Esophagus squamous epithelium (tissue), 5 donors: Measurements from ENCODE around the gene POM121L2. TPM values are rescaled to one million over a fixed set of nuclear protein-coding genes. Genes with fewer than 3 reads are reported as not detected.

Experiments
- DNase-seq: peaks from one replicate; lab custom pipeline; 2025; lab: John Stamatoyannopoulos, UW
- H3K27ac ChIP-seq, 4 donors: fragments of 200-600 bp; sonication (generic); one replicate each; pipeline ENCODE4 v1.5.1; 2016 to 2019; ENCODE audit warnings: mild to moderate bottlenecking in 1 of 4
- H3K27me3 ChIP-seq, 4 donors: fragments of 200-600 bp; sonication (generic); 1 replicate in 3 of 4; 2 replicates in 1 of 4; pipeline versions ENCODE4 v1.5.1 to v1.6.0; 2017 to 2021; ENCODE audit warnings: antibody characterized with exemption in 1 of 4
- H3K36me3 ChIP-seq, 3 donors: fragments of 200-600 bp; sonication (generic); one replicate each; pipeline ENCODE4 v1.5.1; 2016 to 2019
- H3K4me1 ChIP-seq, 3 donors: fragments of 200-600 bp; sonication (generic); one replicate each; pipeline ENCODE4 v1.5.1; 2017 to 2019
- H3K4me3 ChIP-seq, 4 donors: fragments of 200-600 bp; sonication (generic); 1 replicate in 3 of 4; 2 replicates in 1 of 4; pipeline ENCODE4 v1.5.1; 2016 to 2019; ENCODE audit warnings: mild to moderate bottlenecking in 2 of 4, moderate library complexity in 1 of 4
- H3K9me3 ChIP-seq, 3 donors: fragments of 200-600 bp; sonication (generic); one replicate each; pipeline ENCODE4 v1.5.1; 2016 to 2019
- POLR2A ChIP-seq, 4 donors: fragments of 450-650 bp; IDR thresholded peaks; one replicate each; pipeline ENCODE4 v1.6.1; 2017; ENCODE audit warnings: antibody characterized with exemption in 4 of 4, mild to moderate bottlenecking in 4 of 4, moderate library complexity in 3 of 4
- WGBS, 2 donors: methylation state at CpG; one replicate each; pipeline ENCODE4 v1.1.5; 2018; 5-methylcytosine and 5-hydroxymethylcytosine counted together
- intact Hi-C: fragments of 100-400 bp; cut with DNase I; formaldehyde crosslinking; loops from one replicate; pipeline ENCODE4 v1.15.0; 2022
- total RNA-seq, 4 donors: library from RNA; depleted of rRNA; stranded (reverse); fragments of >200 nt; gene quantifications; one replicate each; pipeline ENCODE4 v1.1.0, GENCODE V29; 2016
- TF ChIP-seq, protein P1 (sequence below), 6 experiments: fragments of 450-650 bp in 4 of 6; fragments of 200-600 bp in 2 of 6; sonication (generic) in 2 of 6; IDR thresholded peaks; one replicate each; pipeline ENCODE4 v1.5.1; 2016 to 2019; ENCODE audit warnings: antibody characterized with exemption in 6 of 6, mild to moderate bottlenecking in 4 of 6, moderate library complexity in 4 of 6
- donor health status: DM: yes; HTN: yes; CAD: no.

POM121L2 gene
- total RNA-seq, 4 donors from 2014 or later: not detected

DNA sequence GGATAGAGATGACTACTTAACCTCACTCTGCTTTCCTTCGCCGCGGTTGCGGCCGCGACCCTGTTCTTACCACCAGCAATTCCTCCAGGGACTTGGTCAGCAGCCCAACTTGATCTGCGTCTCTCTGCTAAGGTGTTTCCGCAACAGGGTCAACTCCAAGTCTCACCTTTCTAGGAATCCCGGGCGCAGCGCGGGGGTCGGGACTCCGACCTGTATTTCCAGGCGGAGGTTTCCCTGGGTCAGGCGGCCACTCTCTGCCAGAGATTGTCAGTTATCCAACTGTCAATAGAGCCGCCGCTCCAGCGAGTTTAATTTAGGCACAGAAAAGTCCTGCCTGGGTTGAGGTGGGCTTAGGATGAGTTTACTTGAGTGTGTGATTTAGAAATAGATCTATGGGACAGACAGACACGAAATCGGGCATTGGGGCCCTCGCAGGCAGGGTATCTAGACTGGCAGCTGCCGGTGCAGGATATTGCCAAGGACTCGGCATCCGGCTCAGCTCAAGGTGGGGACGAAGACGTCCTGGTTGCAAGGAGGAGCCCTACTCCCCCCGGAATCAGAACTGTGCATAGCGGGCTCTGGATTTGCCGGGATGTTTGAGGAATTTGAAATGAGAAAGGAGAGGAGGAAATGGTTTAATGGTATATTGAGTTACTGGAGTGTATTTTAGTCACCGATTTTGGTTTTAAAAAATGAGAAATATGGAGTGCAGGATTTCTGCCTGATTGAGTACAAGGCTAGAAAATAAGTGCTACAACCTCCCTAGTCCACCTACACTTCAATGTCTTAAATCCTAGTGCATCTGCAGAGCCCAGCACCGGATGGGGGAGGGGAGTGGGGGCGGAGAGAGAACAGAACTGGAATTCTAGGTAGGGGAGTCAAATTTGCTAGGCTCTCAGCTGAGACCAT is 23.7 kb downstream of the POM121L2 start:
- DNase-seq: no peak
- intact Hi-C loops: no loop called here
- no peak for TF ChIP-seq POLR2A (IDR thresholded peaks at IDR 0.05)
- TF ChIP-seq, protein P1, sequence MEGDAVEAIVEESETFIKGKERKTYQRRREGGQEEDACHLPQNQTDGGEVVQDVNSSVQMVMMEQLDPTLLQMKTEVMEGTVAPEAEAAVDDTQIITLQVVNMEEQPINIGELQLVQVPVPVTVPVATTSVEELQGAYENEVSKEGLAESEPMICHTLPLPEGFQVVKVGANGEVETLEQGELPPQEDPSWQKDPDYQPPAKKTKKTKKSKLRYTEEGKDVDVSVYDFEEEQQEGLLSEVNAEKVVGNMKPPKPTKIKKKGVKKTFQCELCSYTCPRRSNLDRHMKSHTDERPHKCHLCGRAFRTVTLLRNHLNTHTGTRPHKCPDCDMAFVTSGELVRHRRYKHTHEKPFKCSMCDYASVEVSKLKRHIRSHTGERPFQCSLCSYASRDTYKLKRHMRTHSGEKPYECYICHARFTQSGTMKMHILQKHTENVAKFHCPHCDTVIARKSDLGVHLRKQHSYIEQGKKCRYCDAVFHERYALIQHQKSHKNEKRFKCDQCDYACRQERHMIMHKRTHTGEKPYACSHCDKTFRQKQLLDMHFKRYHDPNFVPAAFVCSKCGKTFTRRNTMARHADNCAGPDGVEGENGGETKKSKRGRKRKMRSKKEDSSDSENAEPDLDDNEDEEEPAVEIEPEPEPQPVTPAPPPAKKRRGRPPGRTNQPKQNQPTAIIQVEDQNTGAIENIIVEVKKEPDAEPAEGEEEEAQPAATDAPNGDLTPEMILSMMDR (IDR thresholded peaks at IDR 0.05): no peak
- Histone ChIP-seq H3K27ac (no peak overlapping the region), H3K27me3 (peaks cover 7 to 100% (median 33%) of the 10 kb centered on the region in 4 donors), H3K9me3 (peaks cover 0 to 27% (median 12%) of the 10 kb centered on the region in 3 donors), H3K36me3 (no peaks in the 10 kb centered on the region), H3K4me1 (peaks cover 0 to 7% (median 0%) of the 10 kb centered on the region in 3 donors), H3K4me3 (no peak overlapping the region)
- 5 to 8% methylated on average over 17 to 24 of the region's 33 CpGs for WGBS, 2 donors

DNA sequence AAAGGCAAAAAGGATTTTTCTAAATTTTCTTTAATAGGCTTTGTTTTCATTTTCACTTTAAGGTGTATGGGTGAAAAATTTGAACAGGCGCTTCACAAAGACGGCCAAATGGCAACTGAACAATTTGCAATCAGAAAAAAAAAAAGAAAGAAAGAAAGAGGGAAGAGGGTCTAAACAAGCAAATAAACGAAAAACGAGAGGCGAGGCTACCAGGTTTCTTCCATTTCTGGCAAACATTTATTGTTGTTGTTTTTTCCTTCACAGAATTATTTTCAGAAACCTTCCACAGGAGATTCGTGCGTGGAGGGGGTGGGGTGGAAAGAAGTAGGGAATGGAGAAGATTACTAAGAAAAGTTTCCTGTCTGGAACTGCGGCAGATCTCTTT is 24.3 kb downstream of the POM121L2 start:
- Histone ChIP-seq H3K36me3 (no peaks in the 10 kb centered on the region), H3K27ac (no peak overlapping the region), H3K4me3 (no peak overlapping the region), H3K9me3 (peaks cover 0 to 33% (median 12%) of the 10 kb centered on the region in 3 donors), H3K27me3 (peaks cover 7 to 100% (median 35%) of the 10 kb centered on the region in 4 donors), H3K4me1 (peaks cover 0 to 7% (median 0%) of the 10 kb centered on the region in 3 donors)
- DNase-seq: no peak
- WGBS, 2 donors: 5 to 7% methylated on average over 8 of the region's 8 CpGs
- intact Hi-C loops: no loop called here
- TF ChIP-seq, protein P1 (IDR thresholded peaks at IDR 0.05): no peak
- TF ChIP-seq POLR2A (IDR thresholded peaks at IDR 0.05): no peak

DNA sequence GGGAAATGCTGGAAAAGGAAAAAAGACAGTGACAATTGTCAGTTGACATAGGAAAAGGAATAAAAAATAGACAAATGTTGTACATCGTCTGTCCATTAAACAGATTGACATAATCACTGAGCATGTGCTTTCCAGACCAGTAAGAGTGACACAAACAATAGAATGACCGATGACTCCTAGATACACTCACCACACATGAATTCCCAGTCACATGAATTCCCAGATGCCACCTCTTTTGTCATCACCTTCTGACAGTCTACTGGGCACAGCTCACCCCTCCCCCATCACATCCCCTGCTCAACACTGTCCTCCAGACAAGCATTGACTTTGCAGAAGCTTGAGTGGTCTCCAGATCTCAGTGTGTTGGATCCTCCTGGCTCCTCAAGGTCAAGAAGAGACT is 25.9 kb downstream of the POM121L2 start:
- TF ChIP-seq, protein P1 (IDR thresholded peaks at IDR 0.05): no peak
- no peak for TF ChIP-seq POLR2A (IDR thresholded peaks at IDR 0.05)
- Histone ChIP-seq H3K27me3 (peaks cover 7 to 100% (median 35%) of the 10 kb centered on the region in 4 donors), H3K4me1 (peaks cover 0 to 7% (median 0%) of the 10 kb centered on the region in 3 donors), H3K36me3 (no peaks in the 10 kb centered on the region), H3K9me3 (peaks cover 0 to 24% (median 13%) of the 10 kb centered on the region in 3 donors), H3K27ac (no peak overlapping the region), H3K4me3 (no peak overlapping the region)
- WGBS, 2 donors: 82 to 84% methylated on average over 2 of the region's 2 CpGs
- no peak for DNase-seq
- intact Hi-C loops: no loop called here

DNA sequence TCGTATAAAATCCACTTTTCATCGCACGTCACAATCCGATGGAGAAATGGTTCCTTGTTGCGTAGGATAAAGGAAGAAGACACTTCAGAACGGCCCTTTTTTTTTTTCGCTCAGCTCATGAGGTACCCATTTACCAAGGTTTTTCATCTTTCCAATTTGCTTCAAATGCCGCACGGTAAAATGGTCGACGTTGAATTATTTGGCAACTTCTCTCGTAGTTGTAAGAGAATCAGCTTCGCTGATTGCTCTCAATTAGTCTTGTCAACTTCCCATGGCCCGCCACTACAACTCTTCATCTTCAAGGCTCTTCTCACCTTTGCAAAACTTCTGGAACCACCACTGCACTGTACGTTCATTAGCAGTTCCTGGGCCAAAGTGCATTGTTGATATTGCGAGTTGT is 28.8 kb downstream of the POM121L2 start:
- peaks cover 0 to 100% (median 23%) of the 10 kb centered on the region in 4 donors for H3K27me3 ChIP-seq
- intact Hi-C loops: no loop called here

More for the DNA sequence above, 28.8 kb downstream of the POM121L2 start:
- H3K4me3 ChIP-seq: no peak overlapping the region
- WGBS, 2 donors: 24 to 25% methylated on average over 16 of the region's 16 CpGs
- H3K9me3 ChIP-seq: peaks cover 0 to 19% (median 13%) of the 10 kb centered on the region in 3 donors
- no peak overlapping the region for H3K27ac ChIP-seq
- peaks cover 0 to 18% (median 4%) of the 10 kb centered on the region in 3 donors for H3K4me1 ChIP-seq
- DNase-seq: no peak
- H3K36me3 ChIP-seq: no peaks in the 10 kb centered on the region
- no peak for TF ChIP-seq POLR2A (IDR thresholded peaks at IDR 0.05)
- TF ChIP-seq, protein P1 (IDR thresholded peaks at IDR 0.05): no peak
